ENCODE data around the gene PSME2. TPM values are rescaled to one million over a fixed set of nuclear protein-coding genes. Genes with fewer than 3 reads are reported as not detected.

PSME2 gene
- polyA plus RNA-seq, 2 of the 4 experiments (the other 2 are of a cell fraction) = 137 to 144 TPM

DNA sequence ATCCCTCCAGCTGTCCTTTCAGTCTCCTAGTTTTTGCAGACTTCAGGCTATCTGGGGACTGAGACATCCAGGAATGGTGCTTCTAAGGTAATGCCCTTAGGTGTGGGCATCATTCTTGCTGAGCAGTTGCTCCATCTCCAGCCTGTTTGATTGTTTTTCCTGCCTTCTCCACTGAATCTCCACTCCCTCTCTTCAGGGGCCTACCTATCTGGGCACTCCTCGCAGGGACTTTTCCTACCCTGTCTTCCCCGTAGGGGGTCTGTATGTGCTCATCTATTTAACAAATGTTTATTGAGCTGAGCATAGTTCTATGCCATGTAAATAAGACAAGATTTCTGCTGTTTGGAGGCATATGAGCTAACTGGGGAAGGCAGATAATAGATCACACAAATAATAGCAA, 13.4 kb downstream of the PSME2 start:
- Histone ChIP-seq H3K4me1 (peaks cover 16% of the 10 kb centered on the region; the same call in 2 of the 3 replicates), H3K4me2 (no peak overlapping the region), H3K4me3 (no peak overlapping the region), H3K27ac (no peak overlapping the region), H3K9me3 (no peaks in the 10 kb centered on the region)
- WGBS (ENCODE audit: missing lambda C conversion rate) = 96% methylated on average over 2 of the region's 2 CpGs
- FAIRE-seq (no peak), ATAC-seq (no peak), DNase-seq (ENCODE audit: low read depth in 1 of 2, low spot score in 1 of 2) (no peak)
- no peak for TF ChIP-seq EHF (CRISPR knock-in tag; IDR thresholded peaks at IDR 0.05)
- TF ChIP-seq CEBPB (IDR thresholded peaks at IDR 0.05) = no peak
- TF ChIP-seq, protein P1, sequence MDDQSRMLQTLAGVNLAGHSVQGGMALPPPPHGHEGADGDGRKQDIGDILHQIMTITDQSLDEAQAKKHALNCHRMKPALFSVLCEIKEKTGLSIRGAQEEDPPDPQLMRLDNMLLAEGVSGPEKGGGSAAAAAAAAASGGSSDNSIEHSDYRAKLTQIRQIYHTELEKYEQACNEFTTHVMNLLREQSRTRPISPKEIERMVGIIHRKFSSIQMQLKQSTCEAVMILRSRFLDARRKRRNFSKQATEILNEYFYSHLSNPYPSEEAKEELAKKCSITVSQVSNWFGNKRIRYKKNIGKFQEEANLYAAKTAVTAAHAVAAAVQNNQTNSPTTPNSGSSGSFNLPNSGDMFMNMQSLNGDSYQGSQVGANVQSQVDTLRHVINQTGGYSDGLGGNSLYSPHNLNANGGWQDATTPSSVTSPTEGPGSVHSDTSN (IDR thresholded peaks at IDR 0.05) = no peak
- TF ChIP-seq NR3C1 (IDR thresholded peaks at IDR 0.05) = no peak
- TF ChIP-seq JUNB (IDR thresholded peaks at IDR 0.05) = no peak
- no peak for TF ChIP-seq ZC3H11A (IDR thresholded peaks at IDR 0.05)
- TF ChIP-seq, protein P2, sequence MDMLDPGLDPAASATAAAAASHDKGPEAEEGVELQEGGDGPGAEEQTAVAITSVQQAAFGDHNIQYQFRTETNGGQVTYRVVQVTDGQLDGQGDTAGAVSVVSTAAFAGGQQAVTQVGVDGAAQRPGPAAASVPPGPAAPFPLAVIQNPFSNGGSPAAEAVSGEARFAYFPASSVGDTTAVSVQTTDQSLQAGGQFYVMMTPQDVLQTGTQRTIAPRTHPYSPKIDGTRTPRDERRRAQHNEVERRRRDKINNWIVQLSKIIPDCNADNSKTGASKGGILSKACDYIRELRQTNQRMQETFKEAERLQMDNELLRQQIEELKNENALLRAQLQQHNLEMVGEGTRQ (IDR thresholded peaks at IDR 0.05) = no peak
- no peak for TF ChIP-seq TP53 (CRISPR knock-in tag; IDR thresholded peaks at IDR 0.05)
- POLR2A ChIA-PET = interaction anchor here (1.7 kb wide), 1 partner anchor 8 kb away, joined by 4 read pairs; the partner anchor contains the start of gene EMC9
- CTCF ChIA-PET = interaction anchor here (0.6 to 2.4 kb wide), 6 partner anchors 13 to 574 kb away, joined by 3 to 13 read pairs (median 4); partner anchors contain the start of gene IRF9

DNA sequence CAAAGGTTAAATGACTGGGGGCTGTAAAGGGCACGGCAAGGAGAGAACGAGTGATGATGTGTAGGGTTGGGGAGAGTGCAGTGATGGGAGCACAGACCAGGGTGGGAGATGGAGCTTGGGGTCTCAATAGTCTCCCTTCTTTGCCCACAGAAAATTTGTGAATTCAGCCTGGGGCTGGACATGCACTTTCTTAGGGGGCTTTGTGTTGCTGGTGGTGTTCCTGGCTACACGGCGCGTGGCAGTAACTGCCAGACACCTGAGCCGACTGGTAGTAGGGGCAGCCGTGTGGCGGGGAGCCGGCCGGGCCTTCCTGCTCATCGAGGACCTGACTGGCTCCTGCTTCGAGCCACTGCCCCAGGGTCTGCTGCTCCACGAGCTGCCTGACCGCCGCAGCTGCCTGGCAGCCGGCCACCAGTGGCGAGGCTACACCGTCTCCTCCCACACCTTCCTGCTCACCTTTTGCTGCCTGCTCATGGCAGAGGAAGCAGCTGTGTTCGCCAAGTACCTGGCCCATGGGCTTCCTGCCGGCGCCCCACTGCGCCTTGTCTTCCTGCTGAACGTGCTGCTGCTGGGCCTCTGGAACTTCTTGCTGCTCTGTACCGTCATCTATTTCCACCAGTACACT, 14.2 kb downstream of the PSME2 start:
- ChIA-PET POLR2A (interaction anchor here (1.7 kb wide), 1 partner anchor 9 kb away, joined by 4 read pairs; the partner anchor contains the start of gene EMC9), CTCF (interaction anchor here (1.3 to 2.4 kb wide), 4 partner anchors 11 to 574 kb away, joined by 3 to 8 read pairs (median 4); partner anchors contain the start of gene NRL)
- Histone ChIP-seq H3K9me3 (no peaks in the 10 kb centered on the region), H3K4me1 (peaks cover 11% of the 10 kb centered on the region; the same call in 2 of the 3 replicates), H3K4me2 (no peak overlapping the region), H3K4me3 (no peak overlapping the region), H3K27ac (no peak overlapping the region)
- ATAC-seq = no peak
- no peak for DNase-seq (ENCODE audit: low read depth in 1 of 2, low spot score in 1 of 2)
- FAIRE-seq = no peak
- WGBS (ENCODE audit: missing lambda C conversion rate) = 92% methylated on average over 13 of the region's 24 CpGs
- TF ChIP-seq KDM5A (IDR thresholded peaks at IDR 0.05) = no peak

DNA sequence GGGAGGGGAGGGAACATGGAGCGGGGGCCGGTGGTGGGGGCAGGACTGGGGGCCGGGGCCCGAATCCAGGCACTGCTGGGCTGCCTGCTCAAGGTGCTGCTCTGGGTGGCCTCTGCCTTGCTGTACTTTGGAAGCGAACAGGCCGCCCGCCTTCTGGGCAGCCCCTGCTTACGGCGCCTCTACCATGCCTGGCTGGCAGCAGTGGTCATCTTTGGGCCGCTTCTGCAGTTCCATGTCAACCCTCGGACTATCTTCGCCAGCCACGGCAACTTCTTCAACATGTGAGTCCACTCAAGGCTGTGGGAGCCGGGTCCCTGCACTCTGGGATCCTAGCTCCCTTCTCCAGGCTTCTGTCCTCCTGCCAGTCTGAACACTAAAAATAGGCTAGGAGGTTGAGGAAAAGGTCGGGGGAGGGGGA, 14.9 kb downstream of the PSME2 start:
- CTCF ChIA-PET = interaction anchor here (1.3 to 2.4 kb wide), 3 partner anchors 10 to 23 kb away, joined by 4 to 8 read pairs (median 5); partner anchors contain the start of gene NRL
- Histone ChIP-seq H3K4me2 (no peak overlapping the region), H3K27ac (no peak overlapping the region), H3K9me3 (no peaks in the 10 kb centered on the region), H3K4me1 (peaks cover 5% of the 10 kb centered on the region; the same call in 2 of the 3 replicates), H3K4me3 (no peak overlapping the region)
- ATAC-seq = no peak
- TF ChIP-seq JUN (IDR thresholded peaks at IDR 0.05) (no peak), CHD4 (IDR thresholded peaks at IDR 0.05; ENCODE audit: borderline replicate concordance) (no peak), FOXS1 (CRISPR knock-in tag; IDR thresholded peaks at IDR 0.05) (no peak), KDM1A (IDR thresholded peaks at IDR 0.05; ENCODE audit: low read depth) (no peak)
- TF ChIP-seq, protein P3, sequence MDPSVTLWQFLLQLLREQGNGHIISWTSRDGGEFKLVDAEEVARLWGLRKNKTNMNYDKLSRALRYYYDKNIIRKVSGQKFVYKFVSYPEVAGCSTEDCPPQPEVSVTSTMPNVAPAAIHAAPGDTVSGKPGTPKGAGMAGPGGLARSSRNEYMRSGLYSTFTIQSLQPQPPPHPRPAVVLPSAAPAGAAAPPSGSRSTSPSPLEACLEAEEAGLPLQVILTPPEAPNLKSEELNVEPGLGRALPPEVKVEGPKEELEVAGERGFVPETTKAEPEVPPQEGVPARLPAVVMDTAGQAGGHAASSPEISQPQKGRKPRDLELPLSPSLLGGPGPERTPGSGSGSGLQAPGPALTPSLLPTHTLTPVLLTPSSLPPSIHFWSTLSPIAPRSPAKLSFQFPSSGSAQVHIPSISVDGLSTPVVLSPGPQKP (IDR thresholded peaks at IDR 0.05; ENCODE audit: low read depth, low read length) = no peak
- TF ChIP-seq, protein P4, sequence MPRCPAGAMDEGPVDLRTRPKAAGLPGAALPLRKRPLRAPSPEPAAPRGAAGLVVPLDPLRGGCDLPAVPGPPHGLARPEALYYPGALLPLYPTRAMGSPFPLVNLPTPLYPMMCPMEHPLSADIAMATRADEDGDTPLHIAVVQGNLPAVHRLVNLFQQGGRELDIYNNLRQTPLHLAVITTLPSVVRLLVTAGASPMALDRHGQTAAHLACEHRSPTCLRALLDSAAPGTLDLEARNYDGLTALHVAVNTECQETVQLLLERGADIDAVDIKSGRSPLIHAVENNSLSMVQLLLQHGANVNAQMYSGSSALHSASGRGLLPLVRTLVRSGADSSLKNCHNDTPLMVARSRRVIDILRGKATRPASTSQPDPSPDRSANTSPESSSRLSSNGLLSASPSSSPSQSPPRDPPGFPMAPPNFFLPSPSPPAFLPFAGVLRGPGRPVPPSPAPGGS (IDR thresholded peaks at IDR 0.05) = no peak
- FAIRE-seq = no peak
- POLR2A ChIA-PET = no interaction called here
- DNase-seq (ENCODE audit: low read depth in 1 of 2, low spot score in 1 of 2) = no peak
- 82% methylated on average over 10 of the region's 15 CpGs for whole genome bisulfite sequencing (ENCODE audit: missing lambda C conversion rate)
